ENCODE measurements around the gene CRYGB. TPM values are rescaled to one million over a fixed set of nuclear protein-coding genes. Genes with fewer than 3 reads are reported as not detected.

Gene CRYGB
- total and polyA plus RNA-seq, 2 of the 13 experiments (the other 11 are each of a cell fraction or from before 2014, with no cell fraction given), result not detected

DNA sequence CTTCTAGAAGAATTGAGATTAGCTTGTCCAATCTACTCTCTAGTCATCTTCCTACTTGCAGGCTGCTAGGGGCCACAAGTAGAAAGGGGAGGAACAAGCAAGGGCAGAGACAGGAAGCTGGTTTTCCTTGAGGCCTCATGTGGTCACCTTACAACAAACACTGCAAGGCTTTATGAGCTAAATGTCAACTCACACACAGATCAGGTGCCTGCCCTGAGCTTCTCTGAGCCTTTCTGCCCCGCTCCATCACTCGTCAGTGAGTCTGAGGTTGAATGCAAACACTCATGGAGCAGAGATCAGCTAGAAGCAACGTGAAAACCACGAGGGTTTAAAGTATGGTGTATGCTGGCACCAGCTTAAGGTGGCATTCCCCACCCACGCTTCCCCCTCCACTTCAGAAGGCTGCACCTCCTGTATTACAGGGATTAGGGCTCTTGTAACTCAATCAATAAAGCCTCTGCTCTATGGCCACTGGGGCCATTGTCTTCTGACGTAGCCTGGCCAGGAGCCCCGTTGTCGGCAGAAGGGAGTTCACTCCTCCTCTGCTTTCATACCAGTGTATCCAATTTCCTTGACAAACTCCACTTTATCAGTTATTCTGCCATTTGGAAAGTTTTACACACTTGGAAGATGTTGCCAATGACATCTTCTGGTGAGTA is 10.9 kb downstream of the CRYGB start (continued):
- TF ChIP-seq KDM2A (CRISPR knock-in tag; IDR thresholded peaks at IDR 0.05; ENCODE audit: borderline replicate concordance, low read depth), result no peak
- peak; percentile 2; the same call in 1 of the 2 replicates for TF ChIP-seq ZNF687 (CRISPR knock-in tag; IDR thresholded peaks at IDR 0.05)
- TF ChIP-seq FOXC1 (CRISPR knock-in tag; IDR thresholded peaks at IDR 0.05; ENCODE audit: borderline replicate concordance), result 0 out of 2 replicates have a peak, but pooled peaks have one; percentile 32
- TF ChIP-seq LCORL (IDR thresholded peaks at IDR 0.05), result no peak
- TF ChIP-seq LCORL (CRISPR knock-in tag; IDR thresholded peaks at IDR 0.05), result peak; percentile 27; the same call in 1 of the 2 replicates
- TF ChIP-seq ZNF432 (CRISPR knock-in tag; IDR thresholded peaks at IDR 0.05; ENCODE audit: borderline replicate concordance), result no peak
- TF ChIP-seq SMARCC2 (IDR thresholded peaks at IDR 0.05), result no peak
- TF ChIP-seq, protein P1, sequence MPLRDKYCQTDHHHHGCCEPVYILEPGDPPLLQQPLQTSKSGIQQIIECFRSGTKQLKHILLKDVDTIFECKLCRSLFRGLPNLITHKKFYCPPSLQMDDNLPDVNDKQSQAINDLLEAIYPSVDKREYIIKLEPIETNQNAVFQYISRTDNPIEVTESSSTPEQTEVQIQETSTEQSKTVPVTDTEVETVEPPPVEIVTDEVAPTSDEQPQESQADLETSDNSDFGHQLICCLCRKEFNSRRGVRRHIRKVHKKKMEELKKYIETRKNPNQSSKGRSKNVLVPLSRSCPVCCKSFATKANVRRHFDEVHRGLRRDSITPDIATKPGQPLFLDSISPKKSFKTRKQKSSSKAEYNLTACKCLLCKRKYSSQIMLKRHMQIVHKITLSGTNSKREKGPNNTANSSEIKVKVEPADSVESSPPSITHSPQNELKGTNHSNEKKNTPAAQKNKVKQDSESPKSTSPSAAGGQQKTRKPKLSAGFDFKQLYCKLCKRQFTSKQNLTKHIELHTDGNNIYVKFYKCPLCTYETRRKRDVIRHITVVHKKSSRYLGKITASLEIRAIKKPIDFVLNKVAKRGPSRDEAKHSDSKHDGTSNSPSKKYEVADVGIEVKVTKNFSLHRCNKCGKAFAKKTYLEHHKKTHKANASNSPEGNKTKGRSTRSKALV (CRISPR knock-in tag; IDR thresholded peaks at IDR 0.05), result no peak
- no peak for TF ChIP-seq TAF1 (CRISPR knock-in tag; IDR thresholded peaks at IDR 0.05)
- TF ChIP-seq ZBED4 (CRISPR knock-in tag; IDR thresholded peaks at IDR 0.05; ENCODE audit: borderline replicate concordance), result 0 out of 2 replicates have a peak, but pooled peaks have one; percentile 14
- TF ChIP-seq ASH2L (IDR thresholded peaks at IDR 0.05; ENCODE audit: insufficient read length, low read depth, low read length), result peak; percentile 1
- TF ChIP-seq STAT5B (CRISPR knock-in tag; IDR thresholded peaks at IDR 0.05), result no peak
- TF ChIP-seq, protein P2, sequence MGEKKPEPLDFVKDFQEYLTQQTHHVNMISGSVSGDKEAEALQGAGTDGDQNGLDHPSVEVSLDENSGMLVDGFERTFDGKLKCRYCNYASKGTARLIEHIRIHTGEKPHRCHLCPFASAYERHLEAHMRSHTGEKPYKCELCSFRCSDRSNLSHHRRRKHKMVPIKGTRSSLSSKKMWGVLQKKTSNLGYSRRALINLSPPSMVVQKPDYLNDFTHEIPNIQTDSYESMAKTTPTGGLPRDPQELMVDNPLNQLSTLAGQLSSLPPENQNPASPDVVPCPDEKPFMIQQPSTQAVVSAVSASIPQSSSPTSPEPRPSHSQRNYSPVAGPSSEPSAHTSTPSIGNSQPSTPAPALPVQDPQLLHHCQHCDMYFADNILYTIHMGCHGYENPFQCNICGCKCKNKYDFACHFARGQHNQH (CRISPR knock-in tag; IDR thresholded peaks at IDR 0.05), result 0 out of 2 replicates have a peak, but pooled peaks have one; percentile 23
- peak; percentile 80; the same call in 1 of the 2 replicates for TF ChIP-seq ZNF232 (CRISPR knock-in tag; IDR thresholded peaks at IDR 0.05; ENCODE audit: borderline replicate concordance)
- TF ChIP-seq HDAC1 (CRISPR knock-in tag; IDR thresholded peaks at IDR 0.05), result no peak
- TF ChIP-seq ISX (CRISPR knock-in tag; conservative IDR thresholded peaks at IDR 0.05), result no peak
- TF ChIP-seq ZNF331 (CRISPR knock-in tag; IDR thresholded peaks at IDR 0.05), result 0 out of 2 replicates have a peak, but pooled peaks have one; percentile 16
- TF ChIP-seq CREM (IDR thresholded peaks at IDR 0.05), result no peak
- no peak for TF ChIP-seq CREM (CRISPR knock-in tag; IDR thresholded peaks at IDR 0.05)

Measured in HepG2 (cell line).